ENCODE results near the gene PIGR. TPM values are rescaled to one million over a fixed set of nuclear protein-coding genes. Genes with fewer than 3 reads are reported as not detected.

The PIGR gene
- total RNA-seq, 1 donor, result not detected

GRCh38 chr1:206979379-206980043, 33.2 kb upstream of the PIGR start:
- TF ChIP-seq CTCF (IDR thresholded peaks at IDR 0.05; ENCODE audit: insufficient read depth, low read depth, low read length), result peak; percentile 70
- peak; percentile 24 for DNase-seq (ENCODE audit: low read depth)
- H3K4me3 ChIP-seq (ENCODE audit: low read depth, low read length), result no peak overlapping the region

- DNase-seq (ENCODE audit: low read depth), result no peak
- H3K4me3 ChIP-seq (ENCODE audit: low read depth, low read length), result no peak overlapping the region
- no peak for TF ChIP-seq CTCF (IDR thresholded peaks at IDR 0.05; ENCODE audit: insufficient read depth, low read depth, low read length)
These were observed 32.0 kb upstream of the PIGR start for GRCh38 chr1:206978259-206978658.

- DNase-seq (ENCODE audit: low read depth), result no peak
- TF ChIP-seq CTCF (IDR thresholded peaks at IDR 0.05; ENCODE audit: insufficient read depth, low read depth, low read length), result no peak
- H3K4me3 ChIP-seq (ENCODE audit: low read depth, low read length), result no peak overlapping the region
These were observed 29.0 kb upstream of the PIGR start for GRCh38 chr1:206975306-206975705.

- H3K4me3 ChIP-seq (ENCODE audit: low read depth, low read length), result no peak overlapping the region
- DNase-seq (ENCODE audit: low read depth), result no peak
- TF ChIP-seq CTCF (IDR thresholded peaks at IDR 0.05; ENCODE audit: insufficient read depth, low read depth, low read length), result no peak
These were observed 27.9 kb upstream of the PIGR start for GRCh38 chr1:206974140-206974539.

- no peak for TF ChIP-seq CTCF (IDR thresholded peaks at IDR 0.05; ENCODE audit: insufficient read depth, low read depth, low read length)
- DNase-seq (ENCODE audit: low read depth), result no peak
- no peak overlapping the region for H3K4me3 ChIP-seq (ENCODE audit: low read depth, low read length)
These were observed 26.5 kb upstream of the PIGR start for GRCh38 chr1:206972728-206973127.

- no peak overlapping the region for H3K4me3 ChIP-seq (ENCODE audit: low read depth, low read length)
These were observed 24.9 kb upstream of the PIGR start for GRCh38 chr1:206971029-206971655.

More at GRCh38 chr1:206971029-206971655, 24.9 kb upstream of the PIGR start:
- DNase-seq (ENCODE audit: low read depth), result no peak
- TF ChIP-seq CTCF (IDR thresholded peaks at IDR 0.05; ENCODE audit: insufficient read depth, low read depth, low read length), result no peak

Measured in fibroblast of villous mesenchyme (primary cell).